Loucy (cell line): Measurements from ENCODE around the gene ABCC4.

Experiments
- H2AFZ ChIP-seq: fragments of 200-600 bp; sonication (generic); 2 replicates; pipeline ENCODE4 v1.6.0; 2016; ENCODE audit warnings: antibody characterized with exemption, mild to moderate bottlenecking, low read length, moderate library complexity
- H3F3A ChIP-seq: fragments of 200-600 bp; 2 replicates; pipeline ENCODE4 v1.6.0; 2016; ENCODE audit warnings: antibody characterized with exemption, low read depth, mild to moderate bottlenecking
- H3K27me3 ChIP-seq: fragments of 200-600 bp; sonication (generic); 2 replicates; pipeline ENCODE4 v1.6.1; 2014; ENCODE audit warnings: low read length, mild to moderate bottlenecking; ENCODE audit not compliant: insufficient read depth, poor library complexity, severe bottlenecking
- H3K36me3 ChIP-seq: fragments of 200-600 bp; sonication (generic); 2 replicates; pipeline ENCODE4 v1.6.1; 2016; ENCODE audit warnings: low read length; ENCODE audit not compliant: insufficient read depth
- H3K4me1 ChIP-seq: fragments of 200-600 bp; sonication (generic); 2 replicates; pipeline ENCODE4 v1.5.1; 2014; ENCODE audit warnings: low read length, mild to moderate bottlenecking; ENCODE audit not compliant: insufficient read depth, poor library complexity, severe bottlenecking
- H3K4me2 ChIP-seq: fragments of 200-600 bp; sonication (generic); 2 replicates; pipeline ENCODE4 v1.6.0; 2014; ENCODE audit warnings: antibody characterized with exemption, low read length, low read depth, mild to moderate bottlenecking; ENCODE audit not compliant: poor library complexity, severe bottlenecking
- H3K4me3 ChIP-seq: fragments of 200-600 bp; sonication (generic); 2 replicates; pipeline ENCODE4 v1.5.1; 2014; ENCODE audit warnings: low read length, mild to moderate bottlenecking, mixed read lengths; ENCODE audit not compliant: poor library complexity, severe bottlenecking
- H3K79me2 ChIP-seq: fragments of 200-600 bp; sonication (generic); 2 replicates; pipeline ENCODE4 v1.6.1; 2014; ENCODE audit warnings: low read length; ENCODE audit not compliant: insufficient read depth
- H3K9ac ChIP-seq: fragments of 200-600 bp; sonication (generic); 2 replicates; pipeline ENCODE4 v1.6.0; 2014; ENCODE audit warnings: mild to moderate bottlenecking, low read depth, low read length, moderate library complexity; ENCODE audit not compliant: poor library complexity, severe bottlenecking
- H3K9me2 ChIP-seq: fragments of 200-600 bp; sonication (generic); replicated peaks from 2 replicates; pipeline ENCODE4 v1.6.1; 2016; ENCODE audit warnings: low read depth, low read length, mixed read lengths
- H3K9me3 ChIP-seq: fragments of 200-600 bp; sonication (generic); 2 replicates; pipeline ENCODE4 v1.6.1; 2014; ENCODE audit warnings: mild to moderate bottlenecking, antibody characterized with exemption, low read length, low read depth; ENCODE audit not compliant: insufficient read depth
- H4K20me1 ChIP-seq: fragments of 200-600 bp; sonication (generic); 2 replicates; pipeline ENCODE4 v1.6.0; 2014; ENCODE audit warnings: antibody characterized with exemption, low read length, mild to moderate bottlenecking; ENCODE audit not compliant: insufficient read depth, poor library complexity, severe bottlenecking
- EZH2phosphoT487 ChIP-seq: fragments of 200-600 bp; IDR thresholded peaks from 2 replicates; pipeline ENCODE4 v1.6.1; 2018; ENCODE audit warnings: antibody characterized with exemption, mild to moderate bottlenecking, moderate library complexity, borderline replicate concordance
- TF ChIP-seq, protein P1 (sequence below): fragments of 200-600 bp; sonication (generic); conservative IDR thresholded peaks from 2 replicates; pipeline ENCODE4 v1.5.1; 2014; ENCODE audit warnings: mild to moderate bottlenecking, antibody characterized with exemption, low read length

The ABCC4 gene

DNA sequence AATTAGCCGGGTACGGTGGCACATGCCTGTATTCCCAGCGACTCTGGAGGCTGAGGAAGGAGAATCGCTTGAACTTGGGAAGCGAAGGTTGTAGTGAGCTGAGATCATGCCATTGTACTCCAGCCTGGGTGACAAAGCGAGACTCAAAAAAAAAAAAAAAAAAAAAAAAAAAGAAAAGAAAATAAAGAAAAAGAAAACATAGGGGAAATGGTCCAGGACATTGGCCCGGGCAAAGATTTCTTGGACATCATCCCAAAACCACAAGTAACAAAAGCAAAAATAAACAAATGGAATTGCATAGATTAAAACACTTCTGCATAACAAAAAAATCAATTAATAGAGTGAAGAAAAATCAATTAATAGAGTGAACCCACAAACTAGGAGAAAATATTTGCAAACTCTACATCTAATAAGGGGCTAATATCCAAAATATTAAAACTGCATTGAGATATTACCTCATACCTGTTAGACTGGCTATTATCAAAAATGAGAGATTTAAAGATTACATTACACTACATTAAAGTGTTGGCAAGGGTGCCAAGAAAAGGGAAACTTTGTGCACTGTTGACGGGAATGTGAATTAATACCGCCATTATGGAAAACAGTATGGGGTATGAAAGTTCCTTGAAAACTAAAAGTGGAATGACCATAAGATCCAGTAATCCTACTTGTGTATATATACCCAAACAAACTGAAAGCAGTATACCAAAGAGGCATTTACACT, 18.5 kb upstream of the ABCC4 start:
- Histone ChIP-seq H4K20me1 (no peaks in the 10 kb centered on the region), H3K9me3 (no peaks in the 10 kb centered on the region), H3K9ac (no peak overlapping the region), H2AFZ (no peak overlapping the region), H3K4me2 (no peak overlapping the region), H3K36me3 (no peaks in the 10 kb centered on the region), H3K27me3 (no peaks in the 10 kb centered on the region), H3F3A (no peaks in the 10 kb centered on the region), H3K79me2 (no peaks in the 10 kb centered on the region), H3K4me1 (no peaks in the 10 kb centered on the region), H3K4me3 (no peak overlapping the region), H3K9me2 (no peaks in the 10 kb centered on the region)
- TF ChIP-seq EZH2phosphoT487 = no peak
- TF ChIP-seq, protein P1, sequence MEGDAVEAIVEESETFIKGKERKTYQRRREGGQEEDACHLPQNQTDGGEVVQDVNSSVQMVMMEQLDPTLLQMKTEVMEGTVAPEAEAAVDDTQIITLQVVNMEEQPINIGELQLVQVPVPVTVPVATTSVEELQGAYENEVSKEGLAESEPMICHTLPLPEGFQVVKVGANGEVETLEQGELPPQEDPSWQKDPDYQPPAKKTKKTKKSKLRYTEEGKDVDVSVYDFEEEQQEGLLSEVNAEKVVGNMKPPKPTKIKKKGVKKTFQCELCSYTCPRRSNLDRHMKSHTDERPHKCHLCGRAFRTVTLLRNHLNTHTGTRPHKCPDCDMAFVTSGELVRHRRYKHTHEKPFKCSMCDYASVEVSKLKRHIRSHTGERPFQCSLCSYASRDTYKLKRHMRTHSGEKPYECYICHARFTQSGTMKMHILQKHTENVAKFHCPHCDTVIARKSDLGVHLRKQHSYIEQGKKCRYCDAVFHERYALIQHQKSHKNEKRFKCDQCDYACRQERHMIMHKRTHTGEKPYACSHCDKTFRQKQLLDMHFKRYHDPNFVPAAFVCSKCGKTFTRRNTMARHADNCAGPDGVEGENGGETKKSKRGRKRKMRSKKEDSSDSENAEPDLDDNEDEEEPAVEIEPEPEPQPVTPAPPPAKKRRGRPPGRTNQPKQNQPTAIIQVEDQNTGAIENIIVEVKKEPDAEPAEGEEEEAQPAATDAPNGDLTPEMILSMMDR = no peak

DNA sequence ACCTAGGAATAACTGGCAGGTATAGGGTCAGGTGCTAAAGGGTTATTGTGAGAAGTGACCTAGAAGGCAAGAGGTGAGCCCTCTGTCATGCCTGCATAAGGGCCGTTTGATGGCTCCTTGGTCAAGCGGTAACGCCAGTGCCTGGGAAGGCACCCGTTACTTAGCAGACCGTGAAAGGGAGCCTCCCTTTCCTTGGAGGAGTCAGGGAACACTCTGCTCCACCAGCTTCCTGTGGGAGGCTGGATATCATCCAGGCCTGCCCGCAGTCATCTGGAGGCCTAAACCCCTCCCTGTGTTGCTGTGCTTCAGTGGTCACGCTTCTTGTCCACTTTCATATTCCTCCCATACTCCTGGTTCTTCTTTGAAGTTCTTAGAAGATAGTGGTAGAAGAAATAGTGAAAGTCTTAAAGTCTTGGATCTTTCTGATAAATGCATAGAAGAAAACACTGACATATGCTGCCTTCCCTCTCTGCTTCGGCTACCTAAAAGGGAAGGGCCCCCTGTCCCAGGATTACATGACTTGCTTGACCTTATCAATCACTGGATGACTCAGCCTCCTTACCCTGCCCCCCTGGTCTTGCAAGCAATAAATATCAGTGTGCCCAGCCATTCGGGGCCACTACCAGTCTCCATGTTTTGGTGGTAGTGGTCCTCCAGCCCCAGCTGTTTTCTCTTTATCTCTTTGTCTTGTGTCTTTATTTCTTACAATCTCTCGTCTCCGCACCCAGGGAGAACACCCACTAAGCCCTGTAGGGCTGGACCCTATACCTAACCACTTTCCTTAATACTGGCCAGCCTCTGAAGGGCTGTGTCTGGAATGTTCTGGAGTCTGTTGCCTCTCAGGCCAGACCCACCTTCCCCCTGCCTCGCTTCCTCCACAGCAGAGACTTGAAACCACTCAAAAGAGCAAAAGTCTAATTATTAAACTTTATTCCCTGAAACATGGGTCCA, 16.1 kb upstream of the ABCC4 start:
- H2AFZ ChIP-seq = no peak overlapping the region
- H3K36me3 ChIP-seq = no peaks in the 10 kb centered on the region
- H3K4me3 ChIP-seq = no peak overlapping the region
- H3K4me1 ChIP-seq = no peaks in the 10 kb centered on the region
- H4K20me1 ChIP-seq = no peaks in the 10 kb centered on the region
- no peaks in the 10 kb centered on the region for H3K79me2 ChIP-seq
- H3K9ac ChIP-seq = no peak overlapping the region
- no peak for TF ChIP-seq EZH2phosphoT487
- TF ChIP-seq, protein P1 = no peak
- H3K9me2 ChIP-seq = no peaks in the 10 kb centered on the region
- no peaks in the 10 kb centered on the region for H3F3A ChIP-seq
- H3K4me2 ChIP-seq = no peak overlapping the region
- no peaks in the 10 kb centered on the region for H3K27me3 ChIP-seq
- no peaks in the 10 kb centered on the region for H3K9me3 ChIP-seq

DNA sequence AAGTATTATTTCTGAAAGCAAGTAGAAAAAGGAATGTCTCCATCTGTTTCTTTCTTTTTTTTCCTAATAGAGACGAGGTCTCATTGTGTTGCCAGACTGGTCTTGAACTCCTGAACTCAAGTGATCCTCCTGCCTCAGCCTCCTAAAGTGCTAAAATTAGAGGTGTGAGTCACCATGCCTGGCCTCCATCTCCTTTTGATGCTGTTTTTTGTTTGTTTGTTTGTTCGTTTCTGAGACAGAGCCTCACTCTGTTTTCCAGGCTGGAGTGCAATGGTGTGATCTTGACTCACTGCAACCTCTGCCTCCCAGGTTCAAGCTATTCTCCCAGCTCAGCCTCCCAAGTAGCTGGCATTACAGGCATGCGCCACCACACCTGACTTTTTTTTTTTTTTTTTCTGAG, 14.5 kb upstream of the ABCC4 start:
- Histone ChIP-seq H3K4me3 (no peak overlapping the region), H3K4me1 (no peaks in the 10 kb centered on the region), H3K27me3 (no peaks in the 10 kb centered on the region), H3F3A (no peaks in the 10 kb centered on the region), H3K4me2 (no peak overlapping the region), H3K9me2 (no peaks in the 10 kb centered on the region), H3K9ac (no peak overlapping the region), H3K79me2 (no peaks in the 10 kb centered on the region), H4K20me1 (no peaks in the 10 kb centered on the region), H3K36me3 (no peaks in the 10 kb centered on the region), H2AFZ (no peak overlapping the region), H3K9me3 (no peaks in the 10 kb centered on the region)
- TF ChIP-seq, protein P1 = no peak
- TF ChIP-seq EZH2phosphoT487 = no peak
